Activated effector memory CD4-positive, alpha-beta T cell treated with anti-CD3 and anti-CD28 coated beads, Interleukin-2, amount 50 U/mL, for 16 hours (primary cell): ENCODE results near the gene ZMYND10.

Experiments
- DNase-seq: peaks from one replicate; pipeline ENCODE4 v3.0.0-alpha.2; 2020

The ZMYND10 gene

GRCh38 chr3:50370594-50370993 is 25.1 kb upstream of the ZMYND10 start:
- no peak for DNase-seq

GRCh38 chr3:50369012-50369670 is 23.6 kb upstream of the ZMYND10 start:
- DNase-seq: no peak

GRCh38 chr3:50365842-50366220 is 20.3 kb upstream of the ZMYND10 start:
- DNase-seq: no peak

- peak; percentile 98 for DNase-seq
Observed at GRCh38 chr3:50365080-50365841, 19.7 kb upstream of the ZMYND10 start.

GRCh38 chr3:50364573-50365079 is 19.1 kb upstream of the ZMYND10 start:
- no peak for DNase-seq

- no peak for DNase-seq
Observed at GRCh38 chr3:50359760-50360110, 14.2 kb upstream of the ZMYND10 start.

GRCh38 chr3:50358911-50359759 is 13.6 kb upstream of the ZMYND10 start, which contains the start of gene TMEM115:
TMEM115 (minus strand) TSS chr3:50359521; CDS start chr3:50359063, 458 bp downstream.
- DNase-seq: peak; percentile 98

GRCh38 chr3:50358355-50358910 is 12.9 kb upstream of the ZMYND10 start:
- no peak for DNase-seq

- no peak for DNase-seq
Observed at GRCh38 chr3:50357481-50357880, 11.9 kb upstream of the ZMYND10 start.

- DNase-seq: no peak
Observed at GRCh38 chr3:50356553-50356952, 11.0 kb upstream of the ZMYND10 start.

- DNase-seq: no peak
Observed at GRCh38 chr3:50355829-50356552, 10.5 kb upstream of the ZMYND10 start.

GRCh38 chr3:50354850-50355249 is 9.3 kb upstream of the ZMYND10 start:
- no peak for DNase-seq

GRCh38 chr3:50354186-50354764 is 8.7 kb upstream of the ZMYND10 start:
- no peak for DNase-seq

- no peak for DNase-seq
Observed at GRCh38 chr3:50353245-50354004, 7.9 kb upstream of the ZMYND10 start.

GRCh38 chr3:50352781-50353180 is 7.2 kb upstream of the ZMYND10 start:
- DNase-seq: no peak

- no peak for DNase-seq
Observed at GRCh38 chr3:50351323-50351697, 5.8 kb upstream of the ZMYND10 start.

GRCh38 chr3:50350527-50351322 is 5.2 kb upstream of the ZMYND10 start, which contains the start of the genes CYB561D2 and NPRL2:
CYB561D2 (plus strand) TSS chr3:50350862; CDS start chr3:50351434, 572 bp downstream.
NPRL2 (minus strand) TSS chr3:50350775; CDS start chr3:50350652, 123 bp downstream.
- DNase-seq: peak; percentile 100

- no peak for DNase-seq
Observed at GRCh38 chr3:50350213-50350526, 4.6 kb upstream of the ZMYND10 start.

GRCh38 chr3:50347187-50347813 is 1.8 kb upstream of the ZMYND10 start:
- peak; percentile 92 for DNase-seq

- DNase-seq: no peak
Observed at GRCh38 chr3:50345008-50345407, 524 bp downstream of the ZMYND10 start.
